ENCODE data around the gene RPUSD2.

DNA sequence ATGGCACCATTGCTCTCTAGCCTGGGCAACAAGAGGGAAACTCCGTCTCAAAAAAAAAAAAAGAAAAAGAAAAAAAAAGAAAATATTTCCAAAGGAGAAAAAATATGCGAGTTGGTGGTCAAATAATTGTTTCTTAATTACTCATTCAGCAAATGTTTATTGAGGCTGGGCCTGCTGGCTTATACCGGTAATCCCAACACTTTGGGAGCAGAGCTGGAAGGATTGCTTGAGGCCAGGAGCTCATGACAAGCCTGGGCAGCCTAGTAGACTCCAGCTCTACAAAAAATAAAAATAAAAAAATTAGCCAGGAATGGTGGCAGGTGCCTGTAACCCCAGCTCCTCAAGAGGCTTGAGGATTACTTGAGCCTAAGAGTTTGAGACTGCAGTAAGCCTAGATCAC, 29.0 kb downstream of the RPUSD2 start:
- TF ChIP-seq EP300 (IDR thresholded peaks at IDR 0.05): no peak
- TF ChIP-seq, protein P1, sequence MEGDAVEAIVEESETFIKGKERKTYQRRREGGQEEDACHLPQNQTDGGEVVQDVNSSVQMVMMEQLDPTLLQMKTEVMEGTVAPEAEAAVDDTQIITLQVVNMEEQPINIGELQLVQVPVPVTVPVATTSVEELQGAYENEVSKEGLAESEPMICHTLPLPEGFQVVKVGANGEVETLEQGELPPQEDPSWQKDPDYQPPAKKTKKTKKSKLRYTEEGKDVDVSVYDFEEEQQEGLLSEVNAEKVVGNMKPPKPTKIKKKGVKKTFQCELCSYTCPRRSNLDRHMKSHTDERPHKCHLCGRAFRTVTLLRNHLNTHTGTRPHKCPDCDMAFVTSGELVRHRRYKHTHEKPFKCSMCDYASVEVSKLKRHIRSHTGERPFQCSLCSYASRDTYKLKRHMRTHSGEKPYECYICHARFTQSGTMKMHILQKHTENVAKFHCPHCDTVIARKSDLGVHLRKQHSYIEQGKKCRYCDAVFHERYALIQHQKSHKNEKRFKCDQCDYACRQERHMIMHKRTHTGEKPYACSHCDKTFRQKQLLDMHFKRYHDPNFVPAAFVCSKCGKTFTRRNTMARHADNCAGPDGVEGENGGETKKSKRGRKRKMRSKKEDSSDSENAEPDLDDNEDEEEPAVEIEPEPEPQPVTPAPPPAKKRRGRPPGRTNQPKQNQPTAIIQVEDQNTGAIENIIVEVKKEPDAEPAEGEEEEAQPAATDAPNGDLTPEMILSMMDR (IDR thresholded peaks at IDR 0.05): no peak
